Stimulated activated naive B cell treated with anti-CD40 and anti-IgM and Interleukin-4, amounts not matched to agents 10 μg/mL and 1 μg/mL and 100 μg/mL, for 72 hours (primary cell): Measurements from ENCODE around the gene BUD13.

Source experiments
- ATAC-seq, 2 donors: fragments of 150-1000 bp; cut with Tn5 transposase; replicated peaks; 2 replicates each; pipeline ENCODE4 v1.10.0; 2021; ENCODE audit warnings: moderate library complexity in 1 of 2
- DNase-seq: peaks from one replicate; pipeline ENCODE4 v3.0.0; 2021
- H3K27ac Mint-ChIP-seq: one replicate; pipeline ENCODE4 v1.8.0; 2022; ENCODE audit warnings: mild to moderate bottlenecking, mixed read lengths
- H3K27me3 Mint-ChIP-seq, 2 donors: one replicate each; pipeline ENCODE4 v1.8.0; 2022; ENCODE audit warnings: mixed read lengths in 2 of 2
- H3K36me3 Mint-ChIP-seq, 2 donors: one replicate each; pipeline ENCODE4 v1.8.0; 2022; ENCODE audit warnings: mixed read lengths in 2 of 2, mild to moderate bottlenecking in 1 of 2
- H3K4me1 Mint-ChIP-seq, 2 donors: one replicate each; pipeline ENCODE4 v1.8.0; 2022; ENCODE audit warnings: mixed read lengths in 2 of 2, mild to moderate bottlenecking in 1 of 2
- H3K4me3 Mint-ChIP-seq, 2 donors: one replicate each; pipeline ENCODE4 v1.8.0; 2022; ENCODE audit warnings: mild to moderate bottlenecking in 2 of 2, mixed read lengths in 2 of 2, moderate library complexity in 1 of 2
- H3K9me3 Mint-ChIP-seq, 2 donors: one replicate each; pipeline ENCODE4 v1.8.0; 2022; ENCODE audit warnings: mixed read lengths in 2 of 2, mild to moderate bottlenecking in 1 of 2

BUD13 gene

DNA sequence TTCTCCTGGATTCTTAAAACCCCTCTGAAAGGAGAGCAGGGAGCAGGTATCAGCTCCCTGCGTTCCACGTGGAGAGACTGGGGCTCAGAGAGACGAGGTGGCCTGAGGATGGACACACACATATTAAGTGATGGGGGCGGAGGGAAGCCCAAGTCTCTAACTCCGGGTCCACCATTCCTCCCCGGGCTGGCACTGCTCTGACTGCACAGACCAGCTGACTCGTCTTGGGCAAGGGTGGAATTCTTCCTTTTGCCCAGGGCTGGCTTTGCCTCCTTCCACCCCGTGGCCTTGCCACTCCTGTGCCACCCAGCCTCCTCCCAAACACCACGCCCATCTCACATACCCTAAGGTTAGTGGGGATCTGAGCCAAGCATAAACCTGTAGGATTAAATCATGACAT, 65.0 kb downstream of the BUD13 start:
- H3K27ac Mint-ChIP-seq, result no peak overlapping the region
- no peaks in the 10 kb centered on the region for H3K36me3 Mint-ChIP-seq
- no peaks in the 10 kb centered on the region for H3K9me3 Mint-ChIP-seq
- H3K4me1 Mint-ChIP-seq, result peaks cover 0 to 1% of the 10 kb centered on the region in 2 donors
- no peak for DNase-seq
- no peak overlapping the region for H3K4me3 Mint-ChIP-seq
- ATAC-seq, result no peak
- peaks cover 36 to 47% of the 10 kb centered on the region in 2 donors for H3K27me3 Mint-ChIP-seq

DNA sequence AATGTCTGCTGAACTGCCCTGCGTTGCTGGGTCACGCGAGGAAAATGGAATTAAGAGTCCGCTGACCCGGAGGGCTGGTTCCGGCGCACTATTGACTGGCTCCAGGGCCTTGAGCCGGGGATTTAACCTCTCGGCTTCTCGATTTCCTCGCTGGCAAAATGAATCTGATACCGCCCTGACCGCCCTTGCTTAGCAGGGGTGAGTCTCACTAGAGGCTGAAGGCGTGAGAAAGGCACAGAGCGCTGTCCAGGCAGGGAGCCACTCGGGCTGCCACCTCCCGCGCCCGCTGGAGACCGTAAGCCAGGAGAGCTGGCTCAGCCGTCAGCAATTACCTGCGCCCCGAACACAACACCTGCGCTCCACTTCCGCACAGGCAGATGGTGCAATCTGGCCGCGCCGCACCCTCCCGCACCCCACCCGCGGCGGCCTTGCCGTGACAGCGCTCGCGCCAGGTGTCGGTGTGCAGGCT, 65.6 kb downstream of the BUD13 start:
- peaks cover 0 to 1% of the 10 kb centered on the region in 2 donors for H3K4me1 Mint-ChIP-seq
- no peaks in the 10 kb centered on the region for H3K36me3 Mint-ChIP-seq
- no peak overlapping the region for H3K27ac Mint-ChIP-seq
- no peak overlapping the region for H3K4me3 Mint-ChIP-seq
- no peaks in the 10 kb centered on the region for H3K9me3 Mint-ChIP-seq
- DNase-seq (no peak), ATAC-seq (no peak)
- H3K27me3 Mint-ChIP-seq, result peaks cover 32 to 47% of the 10 kb centered on the region in 2 donors

DNA sequence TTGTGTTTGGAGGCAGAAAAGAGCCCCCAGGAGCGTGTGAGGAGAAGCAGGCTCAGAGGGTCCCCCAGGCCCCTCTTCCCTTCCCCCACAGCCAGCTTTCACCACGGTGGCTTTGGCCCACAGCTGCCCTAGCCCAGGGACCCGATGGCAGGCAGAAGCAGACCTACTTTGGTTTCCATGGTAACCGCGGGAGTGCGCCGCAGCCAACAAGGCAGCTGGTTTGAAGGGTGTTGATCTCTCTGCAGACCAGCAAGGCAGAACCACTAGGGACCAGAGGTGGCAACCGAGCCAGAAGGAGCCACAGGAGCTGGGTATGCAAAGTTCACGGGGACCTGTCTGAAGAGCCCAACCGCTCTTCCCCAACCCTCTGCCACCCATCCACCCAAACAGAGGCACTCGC, 69.4 kb downstream of the BUD13 start:
- H3K4me3 Mint-ChIP-seq, result no peak overlapping the region
- no peaks in the 10 kb centered on the region for H3K9me3 Mint-ChIP-seq
- DNase-seq (no peak), ATAC-seq (no peak)
- no peaks in the 10 kb centered on the region for H3K4me1 Mint-ChIP-seq
- H3K27ac Mint-ChIP-seq, result no peak overlapping the region
- no peaks in the 10 kb centered on the region for H3K36me3 Mint-ChIP-seq
- peaks cover 18 to 21% of the 10 kb centered on the region in 2 donors for H3K27me3 Mint-ChIP-seq

DNA sequence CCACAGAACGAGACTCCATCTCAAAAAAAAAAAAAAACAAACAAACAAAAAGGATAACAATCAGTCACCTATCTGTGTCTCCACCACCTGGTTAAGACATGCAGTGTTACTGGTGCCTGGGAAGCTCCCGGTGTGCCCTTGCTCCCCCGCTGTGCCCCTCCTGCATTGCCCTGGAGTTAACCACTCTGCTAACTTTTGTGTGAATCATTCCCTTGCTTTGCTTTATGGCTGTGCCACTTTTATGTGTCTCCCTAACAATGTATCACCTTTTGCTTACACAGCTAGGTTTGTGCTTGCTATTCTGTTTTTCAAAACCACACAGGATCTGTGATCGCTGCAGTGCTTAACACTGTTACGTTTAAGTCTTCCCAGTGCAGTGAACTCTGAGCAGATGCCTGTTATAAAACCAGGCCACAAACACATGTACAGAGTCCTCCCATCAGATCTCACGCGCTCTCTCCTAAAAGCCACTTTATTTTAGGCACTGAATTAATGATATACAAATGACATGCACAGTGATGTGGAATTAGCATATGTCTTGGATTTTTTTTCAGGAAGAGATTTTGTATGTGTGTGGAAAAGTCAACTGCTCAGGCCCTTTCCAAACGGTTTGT, 69.9 kb downstream of the BUD13 start:
- no peak overlapping the region for H3K4me3 Mint-ChIP-seq

DNA sequence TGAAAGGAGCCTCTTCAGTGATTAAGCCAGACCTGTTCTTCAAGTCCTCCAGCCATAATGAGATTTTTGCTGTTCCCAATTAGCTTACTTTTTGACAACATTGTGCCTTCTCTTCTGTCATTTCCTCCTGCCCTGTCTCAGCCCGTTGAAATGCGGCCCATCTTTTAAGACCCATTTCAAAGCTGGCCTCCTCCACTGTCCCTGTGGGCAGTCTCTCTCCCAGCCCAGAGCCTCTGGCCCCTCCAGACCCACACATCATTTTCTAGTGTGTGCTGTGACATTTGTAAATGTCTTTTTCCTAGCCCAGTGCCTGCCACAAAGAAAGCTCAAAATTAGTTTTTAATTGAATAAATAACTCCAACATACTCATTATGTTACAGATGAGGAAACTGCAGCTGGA, 70.9 kb downstream of the BUD13 start:
- H3K27ac Mint-ChIP-seq, result no peak overlapping the region
- no peaks in the 10 kb centered on the region for H3K4me1 Mint-ChIP-seq
- DNase-seq (no peak), ATAC-seq (no peak)
- no peaks in the 10 kb centered on the region for H3K9me3 Mint-ChIP-seq
- no peak overlapping the region for H3K4me3 Mint-ChIP-seq
- H3K36me3 Mint-ChIP-seq, result no peaks in the 10 kb centered on the region
- peaks cover 14 to 23% of the 10 kb centered on the region in 2 donors for H3K27me3 Mint-ChIP-seq

More for the DNA sequence above, 69.9 kb downstream of the BUD13 start:
- peaks cover 20 to 21% of the 10 kb centered on the region in 2 donors for H3K27me3 Mint-ChIP-seq
- H3K27ac Mint-ChIP-seq, result no peak overlapping the region
- H3K9me3 Mint-ChIP-seq, result no peaks in the 10 kb centered on the region
- DNase-seq (no peak), ATAC-seq (no peak)
- H3K36me3 Mint-ChIP-seq, result no peaks in the 10 kb centered on the region
- no peaks in the 10 kb centered on the region for H3K4me1 Mint-ChIP-seq

DNA sequence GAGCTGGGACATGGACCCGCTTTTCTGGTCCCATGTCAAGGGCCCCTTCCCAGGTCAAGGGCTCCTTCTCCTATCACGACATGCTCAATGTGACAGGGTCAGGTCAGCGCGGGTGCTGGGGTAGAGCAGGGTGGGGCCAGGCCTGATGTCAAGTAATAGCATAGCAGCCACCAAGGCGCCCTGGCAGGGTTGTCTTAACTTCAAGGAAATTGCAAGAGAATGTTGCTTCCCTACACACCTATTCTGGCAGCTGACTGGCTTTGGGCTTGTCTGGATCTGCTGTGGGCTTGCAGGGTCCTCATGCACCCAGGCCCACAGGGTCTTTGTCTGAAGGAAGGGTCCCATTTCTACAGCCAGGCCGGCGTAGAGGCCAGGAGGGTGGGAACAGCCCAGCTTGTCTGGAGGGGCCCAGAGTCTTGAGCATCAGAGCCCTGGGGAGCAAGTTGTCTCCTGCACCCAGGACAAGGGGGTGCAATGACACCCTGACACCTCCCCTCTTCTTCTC, 71.4 kb downstream of the BUD13 start:
- no peak overlapping the region for H3K4me3 Mint-ChIP-seq
- no peak overlapping the region for H3K27ac Mint-ChIP-seq
- no peaks in the 10 kb centered on the region for H3K9me3 Mint-ChIP-seq
- no peak for ATAC-seq
- no peak for DNase-seq
- H3K27me3 Mint-ChIP-seq, result peaks cover 13 to 28% of the 10 kb centered on the region in 2 donors
- no peaks in the 10 kb centered on the region for H3K36me3 Mint-ChIP-seq
- no peaks in the 10 kb centered on the region for H3K4me1 Mint-ChIP-seq

DNA sequence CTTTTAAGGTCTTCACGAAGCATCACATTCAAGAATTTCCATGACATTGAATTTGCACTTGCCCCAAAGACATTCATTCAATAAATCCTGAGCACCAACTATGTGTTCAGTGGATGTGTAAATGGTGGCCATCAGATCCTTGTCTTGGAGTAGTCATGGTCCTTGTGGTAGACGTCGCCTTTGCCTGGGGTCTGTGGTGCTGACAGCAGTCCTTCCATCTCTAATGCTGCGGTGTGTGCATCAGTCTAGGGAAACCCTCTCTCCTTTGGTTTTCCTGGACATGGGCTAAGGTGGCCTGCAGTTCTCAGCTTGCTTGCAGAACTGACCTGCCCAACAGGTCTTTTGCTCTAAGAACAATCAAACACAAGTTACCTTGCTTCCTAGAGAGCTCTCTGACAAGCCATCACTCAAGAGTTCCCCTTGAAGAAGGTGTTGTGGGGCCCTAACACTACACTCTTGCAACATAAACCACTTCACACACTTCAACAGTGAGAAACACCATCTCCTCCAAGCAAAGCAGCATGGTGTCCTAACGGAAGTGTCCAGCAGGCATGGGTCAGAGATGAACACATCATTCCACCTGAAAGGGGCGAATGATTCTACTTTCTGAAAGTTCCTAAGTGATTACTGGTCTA, 72.1 kb downstream of the BUD13 start:
- Mint-ChIP-seq H3K36me3 (no peaks in the 10 kb centered on the region), H3K27ac (no peak overlapping the region), H3K4me3 (no peak overlapping the region), H3K4me1 (no peaks in the 10 kb centered on the region), H3K9me3 (no peaks in the 10 kb centered on the region), H3K27me3 (peaks cover 13 to 29% of the 10 kb centered on the region in 2 donors)
- ATAC-seq, result no peak
- no peak for DNase-seq
